Right lobe of liver (tissue), 6 donors: ENCODE data around the gene RNU1-2. TPM values are rescaled to one million over a fixed set of nuclear protein-coding genes. Genes with fewer than 3 reads are reported as not detected.
"Not testable (repeated sequence)": the region's sequence is repeated elsewhere in the genome, so short reads cannot be mapped to it uniquely, and the experiment has no call there.

ENCODE experiments used
- ATAC-seq, 4 donors: fragments of 200-7000 bp; cut with Tn5 transposase; one replicate each; pipeline ENCODE4 v1.9.1; 2020; ENCODE audit warnings: mild to moderate bottlenecking in 4 of 4, moderate library complexity in 4 of 4
- DNase-seq, 3 donors: peaks; one replicate each; pipeline ENCODE4 v3.0.0-alpha.2; 2020
- H3K27ac ChIP-seq, 3 donors: fragments of 200-600 bp; one replicate each; pipeline ENCODE4 v1.8.0; 2022
- H3K27me3 ChIP-seq, 2 donors: fragments of 200-600 bp; one replicate each; pipeline ENCODE4 v1.8.0; 2022
- H3K36me3 ChIP-seq, 4 donors: fragments of 200-600 bp; sonication (generic) in 1 of 4; one replicate each; pipeline versions ENCODE4 v1.5.1 to v1.8.0; 2017 to 2022; ENCODE audit warnings: control low read depth in 1 of 4
- H3K4me1 ChIP-seq, 4 donors: fragments of 200-600 bp; sonication (generic) in 1 of 4; one replicate each; pipeline versions ENCODE4 v1.5.1 to v1.8.0; 2017 to 2022; ENCODE audit warnings: control low read depth in 1 of 4
- H3K4me3 ChIP-seq, 3 donors: fragments of 200-600 bp; one replicate each; pipeline ENCODE4 v1.8.0; 2022
- H3K9me3 ChIP-seq, 4 donors: fragments of 200-600 bp; sonication (generic) in 1 of 4; one replicate each; pipeline versions ENCODE4 v1.5.1 to v1.8.0; 2017 to 2022; ENCODE audit warnings: control low read depth in 1 of 4
- CTCF ChIP-seq, 4 donors: fragments of 200-600 bp in 3 of 4; fragments of 450-650 bp in 1 of 4; IDR thresholded peaks; one replicate each; pipeline versions ENCODE4 v1.5.1 to v1.8.0; 2016 to 2022; ENCODE audit warnings: antibody characterized with exemption in 4 of 4, mild to moderate bottlenecking in 2 of 4
- POLR2A ChIP-seq: fragments of 450-650 bp; IDR thresholded peaks from one replicate; pipeline ENCODE4 v1.6.1; 2017; ENCODE audit warnings: antibody characterized with exemption, mild to moderate bottlenecking
- WGBS: methylation state at CpG from one replicate; pipeline ENCODE4 v1.1.6; 2018; ENCODE audit warnings: low coverage, low lambda C conversion rate; ENCODE audit not compliant: insufficient coverage; ENCODE audit errors: missing lambda C conversion rate; 5-methylcytosine and 5-hydroxymethylcytosine counted together
- intact Hi-C, 2 donors: fragments of 100-400 bp; cut with DNase I; formaldehyde crosslinking; loops; one replicate each; pipeline versions ENCODE4 v1.11.2 to v1.14.1; 2022
- microRNA-seq, 2 donors: library from miRNA; unstranded; fragments of <30 nt; microRNA quantifications; one replicate each; pipeline ENCODE4, GENCODE V29; 2019 to 2020
- small RNA-seq, 2 experiments: library from RNA; depleted of rRNA; stranded (forward); fragments of <200 nt; gene quantifications; one replicate each; pipeline ENCODE3, GENCODE V24; 2016
- total RNA-seq, 6 experiments: library from RNA; depleted of rRNA in 2 of 6; stranded (reverse); fragments of >200 nt in 2 of 6; fragmentation: NEBNext Ultra II Directional in 3 of 6; extraction: Animal tissue kit (Norgen Biotek cat#: 25700) in 3 of 6; gene quantifications; one replicate each; pipeline versions ENCODE4 v1.1.0 to v1.2.4, GENCODE V29; 2016 to 2023
- donor health status: DM: no; HTN: yes; CAD: no.
- donor health status: DM: no; HTN: no; CAD: no.
- donor health status: DM: no; HTN: no; CAD: no.
- donor health status: DM: no; HTN: yes; CAD: no.
- donor health status: DM: no; HTN: yes; CAD: no.

Gene RNU1-2
- total RNA-seq, 6 experiments from 2014 or later: under 0.01 to 3,377 (median 977) TPM

GRCh38 chr1:16938351-16939321 lies 42.9 kb downstream of the RNU1-2 start:
- H3K4me1 ChIP-seq: no peaks in the 10 kb centered on the region
- H3K4me3 ChIP-seq: no peak overlapping the region
- H3K9me3 ChIP-seq: no peaks in the 10 kb centered on the region
- WGBS: 43% methylated on average over 33 of the region's 51 CpGs
- TF ChIP-seq CTCF (IDR thresholded peaks at IDR 0.05) (no peak), POLR2A (no peak)
- no peak for DNase-seq
- no peaks in the 10 kb centered on the region for H3K36me3 ChIP-seq
- ATAC-seq: peak in 2 of 4 donors; percentile 15 to 20
- H3K27me3 ChIP-seq: no peaks in the 10 kb centered on the region
- no peak overlapping the region for H3K27ac ChIP-seq
- intact Hi-C loops: no loop called here

GRCh38 chr1:16939386-16940180 lies 43.8 kb downstream of the RNU1-2 start:
- H3K36me3 ChIP-seq, H3K9me3 ChIP-seq, DNase-seq, H3K27ac ChIP-seq, H3K4me3 ChIP-seq, H3K4me1 ChIP-seq, intact Hi-C loops, H3K27me3 ChIP-seq: not testable (repeated sequence)
- WGBS: 92% methylated on average over 25 of the region's 32 CpGs
- peak in 2 of 4 donors; percentile 23 to 35 for ATAC-seq

GRCh38 chr1:16944038-16944437 lies 48.3 kb downstream of the RNU1-2 start:
- TF ChIP-seq CTCF (IDR thresholded peaks at IDR 0.05) (no peak), POLR2A (no peak)
- H3K9me3 ChIP-seq: no peaks in the 10 kb centered on the region
- H3K27me3 ChIP-seq: no peaks in the 10 kb centered on the region
- WGBS: 86% methylated on average over 18 of the region's 19 CpGs
- H3K36me3 ChIP-seq: no peaks in the 10 kb centered on the region
- H3K27ac ChIP-seq: no peak overlapping the region
- intact Hi-C loops: no loop called here
- DNase-seq (no peak), ATAC-seq (no peak)
- no peak overlapping the region for H3K4me3 ChIP-seq
- peaks cover 0 to 5% (median 0%) of the 10 kb centered on the region in 4 donors for H3K4me1 ChIP-seq

GRCh38 chr1:16945512-16945911 lies 49.7 kb downstream of the RNU1-2 start:
- DNase-seq, H3K27me3 ChIP-seq, H3K27ac ChIP-seq, H3K36me3 ChIP-seq, H3K9me3 ChIP-seq, H3K4me3 ChIP-seq, intact Hi-C loops: not testable (repeated sequence)
- H3K4me1 ChIP-seq: peaks cover 0 to 13% (median 2%) of the 10 kb centered on the region in 4 donors
- WGBS: 50% methylated on average over 1 of the region's 9 CpGs
- peak in 2 of 4 donors; percentile 2 to 11 for ATAC-seq

Small RNA genes within 50 kb of the gene (microRNA-seq; reads per million reads assigned to microRNA genes)
- 0 reads per million in 2 donors for gene MIR3675

Small RNA genes within 50 kb of the gene (small RNA-seq; reads per million reads assigned to genes)
- gene MIR3675 (0 reads per million in 2 experiments), gene RNU1-2 (0 reads per million in 2 experiments), gene RNU1-5P (0 reads per million in 2 experiments)

Other genes starting within 250 kb of the RNU1-2 start
- gene RNU1-3, start 229.0 kb upstream of the RNU1-2 start, total RNA-seq: 1,000 to 10,000 TPM in 3 of 6 experiments, 100 to 1,000 TPM in 1, under 1 TPM in 2; under 0.01 to 3,377 (median 977) TPM
- 1,000 to 10,000 TPM in 3 of 6 experiments, 100 to 1,000 TPM in 1, under 1 TPM in 2; under 0.01 to 3,377 (median 977) TPM for gene RNU1-4, start 155.5 kb upstream of the RNU1-2 start, total RNA-seq
- 10 to 100 TPM in 3 of 6 experiments, 1 to 10 TPM in 3; 6.5 to 12.7 (median 9.4) TPM for gene CROCC, start 26.0 kb downstream of the RNU1-2 start, total RNA-seq
- gene MFAP2, start 84.6 kb downstream of the RNU1-2 start, total RNA-seq: 1 to 10 TPM in 2 of 6 experiments, under 1 TPM in 1, not detected in 3; 0.35 to 1.3 (median 1.2) TPM
- 10 to 100 TPM in 3 of 6 experiments, 1 to 10 TPM in 3; 5.0 to 12.5 (median 9.2) TPM for gene ATP13A2, start 115.9 kb downstream of the RNU1-2 start, total RNA-seq
- 100 to 1,000 TPM; 139 to 244 (median 178) TPM for gene SDHB, start 158.1 kb downstream of the RNU1-2 start, total RNA-seq
- 1 to 10 TPM in 1 of 6 experiments, under 1 TPM in 5; 0.20 to 1.4 (median 0.78) TPM for gene PADI2, start 223.5 kb downstream of the RNU1-2 start, total RNA-seq